Panc1 (cell line): ENCODE results near the gene GALP.

ENCODE experiments used
- POLR2AphosphoS5 ChIP-seq: IDR thresholded peaks from 2 replicates; pipeline ENCODE4 v1.6.1; 2012; ENCODE audit warnings: mild to moderate bottlenecking, low read depth, low read length, moderate library complexity
- REST ChIP-seq, 2 experiments: IDR thresholded peaks; 2 replicates each; pipeline ENCODE4 v1.6.1; 2011 to 2012; ENCODE audit warnings: low read depth in 2 of 2, control low read depth in 1 of 2, low read length in 1 of 2, mild to moderate bottlenecking in 1 of 2, moderate library complexity in 1 of 2; ENCODE audit not compliant: insufficient read depth in 1 of 2
- SIN3A ChIP-seq: IDR thresholded peaks from 2 replicates; pipeline ENCODE4 v1.6.1; 2012; ENCODE audit warnings: low read depth, mild to moderate bottlenecking, low read length, moderate library complexity, borderline replicate concordance; ENCODE audit not compliant: insufficient read depth
- TCF7L2 ChIP-seq: IDR thresholded peaks from 2 replicates; pipeline ENCODE4 v1.6.1; 2011; ENCODE audit warnings: mild to moderate bottlenecking, low read depth, low read length, inconsistent platforms
- TF ChIP-seq, protein P1 (sequence below): fragments of 450-650 bp; IDR thresholded peaks from 2 replicates; pipeline ENCODE4 v1.5.1; 2017; ENCODE audit warnings: mild to moderate bottlenecking

- TF ChIP-seq, protein P1, sequence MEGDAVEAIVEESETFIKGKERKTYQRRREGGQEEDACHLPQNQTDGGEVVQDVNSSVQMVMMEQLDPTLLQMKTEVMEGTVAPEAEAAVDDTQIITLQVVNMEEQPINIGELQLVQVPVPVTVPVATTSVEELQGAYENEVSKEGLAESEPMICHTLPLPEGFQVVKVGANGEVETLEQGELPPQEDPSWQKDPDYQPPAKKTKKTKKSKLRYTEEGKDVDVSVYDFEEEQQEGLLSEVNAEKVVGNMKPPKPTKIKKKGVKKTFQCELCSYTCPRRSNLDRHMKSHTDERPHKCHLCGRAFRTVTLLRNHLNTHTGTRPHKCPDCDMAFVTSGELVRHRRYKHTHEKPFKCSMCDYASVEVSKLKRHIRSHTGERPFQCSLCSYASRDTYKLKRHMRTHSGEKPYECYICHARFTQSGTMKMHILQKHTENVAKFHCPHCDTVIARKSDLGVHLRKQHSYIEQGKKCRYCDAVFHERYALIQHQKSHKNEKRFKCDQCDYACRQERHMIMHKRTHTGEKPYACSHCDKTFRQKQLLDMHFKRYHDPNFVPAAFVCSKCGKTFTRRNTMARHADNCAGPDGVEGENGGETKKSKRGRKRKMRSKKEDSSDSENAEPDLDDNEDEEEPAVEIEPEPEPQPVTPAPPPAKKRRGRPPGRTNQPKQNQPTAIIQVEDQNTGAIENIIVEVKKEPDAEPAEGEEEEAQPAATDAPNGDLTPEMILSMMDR, result no peak
- TF ChIP-seq POLR2AphosphoS5 (no peak), TCF7L2 (no peak), SIN3A (no peak), REST (IDR thresholded peaks at IDR 0.05; ENCODE audit: insufficient read depth in 1 of 2, low read depth in 2 of 2, low read length in 1 of 2) (no peak)
Measured at GRCh38 chr19:56158170-56158757, 17.5 kb upstream of the GALP start.
